GM23248 (cell line): ENCODE results near the gene UVRAG. TPM values are rescaled to one million over a fixed set of nuclear protein-coding genes. Genes with fewer than 3 reads are reported as not detected.

Experiments used
- DNase-seq: peaks from one replicate; pipeline ENCODE4 v3.0.0-alpha.2; 2015
- H2AFZ ChIP-seq: fragments of 200-600 bp; sonication (generic); 2 replicates; pipeline ENCODE4 v1.6.1; 2016; ENCODE audit warnings: antibody characterized with exemption
- H3F3A ChIP-seq: fragments of 200-600 bp; sonication (generic); 2 replicates; pipeline ENCODE4 v1.6.1; 2016; ENCODE audit warnings: mild to moderate bottlenecking, antibody characterized with exemption, mixed run types; ENCODE audit not compliant: insufficient read depth
- H3K27ac ChIP-seq: fragments of 200-600 bp; sonication (generic); 2 replicates; pipeline ENCODE4 v1.5.1; 2016; ENCODE audit warnings: mild to moderate bottlenecking
- H3K27me3 ChIP-seq: fragments of 200-600 bp; sonication (generic); replicated peaks from 2 replicates; pipeline ENCODE4 v1.6.1; 2016; ENCODE audit warnings: mild to moderate bottlenecking; ENCODE audit not compliant: insufficient read depth
- H3K36me3 ChIP-seq: fragments of 200-600 bp; sonication (generic); 2 replicates; pipeline ENCODE4 v1.6.1; 2016; ENCODE audit warnings: low read depth, mild to moderate bottlenecking
- H3K4me1 ChIP-seq: fragments of 200-600 bp; sonication (generic); 2 replicates; pipeline ENCODE4 v1.6.1; 2016; ENCODE audit warnings: mild to moderate bottlenecking; ENCODE audit not compliant: insufficient read depth
- H3K4me2 ChIP-seq: fragments of 200-600 bp; sonication (generic); one replicate; pipeline ENCODE4 v1.6.1; 2016; ENCODE audit warnings: mild to moderate bottlenecking; ENCODE audit not compliant: unreplicated experiment
- H3K4me3 ChIP-seq: fragments of 200-600 bp; sonication (generic); 2 replicates; pipeline ENCODE4 v1.5.1; 2016; ENCODE audit warnings: mild to moderate bottlenecking
- H3K79me2 ChIP-seq: fragments of 200-600 bp; sonication (generic); 2 replicates; pipeline ENCODE4 v1.6.1; 2016; ENCODE audit warnings: mild to moderate bottlenecking; ENCODE audit not compliant: insufficient read depth
- H3K9ac ChIP-seq: fragments of 200-600 bp; sonication (generic); 2 replicates; pipeline ENCODE4 v1.6.1; 2016; ENCODE audit warnings: mild to moderate bottlenecking
- H3K9me2 ChIP-seq: fragments of 200-600 bp; sonication (generic); 2 replicates; pipeline ENCODE4 v1.6.1; 2016; ENCODE audit warnings: mixed run types, mild to moderate bottlenecking, moderate library complexity; ENCODE audit not compliant: insufficient read depth
- H3K9me3 ChIP-seq: fragments of 200-600 bp; sonication (generic); one replicate; pipeline ENCODE4 v1.6.1; 2017; ENCODE audit warnings: low read depth
- H4K20me1 ChIP-seq: fragments of 200-600 bp; sonication (generic); 2 replicates; pipeline ENCODE4 v1.6.0; 2016; ENCODE audit not compliant: insufficient read depth
- EZH2 ChIP-seq: fragments of 200-600 bp; sonication (generic); IDR thresholded peaks from 2 replicates; pipeline ENCODE4 v1.6.1; 2018; ENCODE audit warnings: antibody characterized with exemption, mild to moderate bottlenecking; ENCODE audit not compliant: insufficient read depth, poor library complexity, severe bottlenecking
- EZH2phosphoT487 ChIP-seq: fragments of 200-600 bp; sonication (generic); IDR thresholded peaks from 2 replicates; pipeline ENCODE4 v1.6.1; 2018; ENCODE audit warnings: antibody characterized with exemption, moderate library complexity, mild to moderate bottlenecking, low read depth; ENCODE audit not compliant: insufficient read depth
- WGBS, 2 experiments: methylation state at CpG; one replicate each; pipeline ENCODE4 v1.1.6; 2015 to 2017; ENCODE audit warnings: low lambda C conversion rate in 2 of 2, low coverage in 1 of 2; ENCODE audit errors: missing lambda C conversion rate in 2 of 2; 5-methylcytosine and 5-hydroxymethylcytosine counted together
- in situ Hi-C: fragments of 300-500 bp; cut with MboI; formaldehyde crosslinking; loops from 2 replicates; pipeline ENCODE4 v1.15.0; 2020
- polyA plus RNA-seq: library from polyadenylated mRNA; unstranded; fragments of >200 nt; fragmentation: Nextera tagmentation; extraction: Ambion mirVana; gene quantifications from 2 replicates; pipeline ENCODE4 v1.2.1, GENCODE V29; 2016
- total RNA-seq: library from RNA; depleted of rRNA; stranded (reverse); fragments of >200 nt; shearing (Covaris generic); gene quantifications from 2 replicates; pipeline ENCODE4 v1.2.3, GENCODE V29; 2014

The UVRAG gene
- total and polyA plus RNA-seq, 2 experiments from 2014 or later = 9.9 to 11.0 TPM

- peaks cover 92% of the 10 kb centered on the region for H3K79me2 ChIP-seq
- H3K4me2 ChIP-seq = peak overlapping the region; percentile 71
- no peaks in the 10 kb centered on the region for H4K20me1 ChIP-seq
- no peaks in the 10 kb centered on the region; the same call in 1 of the 2 replicates for H3F3A ChIP-seq
- no peak overlapping the region for H2AFZ ChIP-seq
- no peaks in the 10 kb centered on the region for H3K36me3 ChIP-seq
- no peaks in the 10 kb centered on the region for H3K9me2 ChIP-seq
- H3K27ac ChIP-seq = no peak overlapping the region
- DNase-seq = no peak
- no peak for TF ChIP-seq EZH2
- TF ChIP-seq EZH2phosphoT487 = no peak
- H3K27me3 ChIP-seq = no peaks in the 10 kb centered on the region
- H3K9ac ChIP-seq = no peak overlapping the region
- no peaks in the 10 kb centered on the region for H3K9me3 ChIP-seq
- in situ Hi-C loops = no loop called here
- H3K4me3 ChIP-seq = no peak overlapping the region
- WGBS, 2 experiments = 97 to 99% methylated on average over 5 of the region's 5 CpGs
- H3K4me1 ChIP-seq = peaks cover 23% of the 10 kb centered on the region
Observed at GRCh38 chr11:75827562-75827961, 12.6 kb downstream of the UVRAG start.

- H3K36me3 ChIP-seq = no peaks in the 10 kb centered on the region
- no peak overlapping the region for H3K9ac ChIP-seq
- peaks cover 11% of the 10 kb centered on the region for H3K4me1 ChIP-seq
- peaks cover 77% of the 10 kb centered on the region for H3K79me2 ChIP-seq
- 96 to 98% methylated on average over 6 of the region's 6 CpGs for whole genome bisulfite sequencing, 2 experiments
- H2AFZ ChIP-seq = no peak overlapping the region
- in situ Hi-C loops = no loop called here
- H3K4me3 ChIP-seq = no peak overlapping the region
- H4K20me1 ChIP-seq = no peaks in the 10 kb centered on the region; the same call in 1 of the 2 replicates
- no peak overlapping the region for H3K4me2 ChIP-seq
- H3K9me3 ChIP-seq = no peaks in the 10 kb centered on the region
- TF ChIP-seq EZH2phosphoT487 (no peak), EZH2 (no peak)
- H3K27ac ChIP-seq = no peak overlapping the region
- H3F3A ChIP-seq = no peaks in the 10 kb centered on the region
- H3K27me3 ChIP-seq = no peaks in the 10 kb centered on the region
- H3K9me2 ChIP-seq = no peaks in the 10 kb centered on the region
- no peak for DNase-seq
Observed at GRCh38 chr11:75831915-75832502, 17.0 kb downstream of the UVRAG start.

GRCh38 chr11:75834728-75835127 lies 19.7 kb downstream of the UVRAG start:
- no peak overlapping the region for H3K27ac ChIP-seq
- peaks cover 74% of the 10 kb centered on the region for H3K79me2 ChIP-seq
- H3K27me3 ChIP-seq = no peaks in the 10 kb centered on the region
- no peak overlapping the region for H2AFZ ChIP-seq
- no peaks in the 10 kb centered on the region for H3K9me2 ChIP-seq
- H3K4me3 ChIP-seq = no peak overlapping the region
- in situ Hi-C loops = no loop called here
- no peak overlapping the region for H3K4me2 ChIP-seq
- H3K36me3 ChIP-seq = no peaks in the 10 kb centered on the region
- H3K4me1 ChIP-seq = peaks cover 2% of the 10 kb centered on the region
- H3K9ac ChIP-seq = no peak overlapping the region
- TF ChIP-seq EZH2 = no peak
- TF ChIP-seq EZH2phosphoT487 = no peak
- 94 to 99% methylated on average over 3 of the region's 3 CpGs for WGBS, 2 experiments
- no peaks in the 10 kb centered on the region for H3F3A ChIP-seq
- no peaks in the 10 kb centered on the region for H3K9me3 ChIP-seq
- no peak for DNase-seq
- H4K20me1 ChIP-seq = no peaks in the 10 kb centered on the region; the same call in 1 of the 2 replicates

GRCh38 chr11:75836417-75836816 lies 21.4 kb downstream of the UVRAG start:
- H3K9me2 ChIP-seq = no peaks in the 10 kb centered on the region
- H3K27ac ChIP-seq = no peak overlapping the region
- no peaks in the 10 kb centered on the region for H3K9me3 ChIP-seq
- H3K9ac ChIP-seq = no peak overlapping the region
- no peak overlapping the region for H2AFZ ChIP-seq
- in situ Hi-C loops = no loop called here
- H3K4me2 ChIP-seq = no peak overlapping the region
- no peaks in the 10 kb centered on the region for H3K27me3 ChIP-seq
- H3K4me1 ChIP-seq = peaks cover 16% of the 10 kb centered on the region
- H4K20me1 ChIP-seq = no peaks in the 10 kb centered on the region; the same call in 1 of the 2 replicates
- WGBS, 2 experiments = 91 to 93% methylated on average over 3 of the region's 3 CpGs
- H3K36me3 ChIP-seq = no peaks in the 10 kb centered on the region
- TF ChIP-seq EZH2phosphoT487 (no peak), EZH2 (no peak)
- no peak for DNase-seq
- no peak overlapping the region for H3K4me3 ChIP-seq
- no peaks in the 10 kb centered on the region for H3F3A ChIP-seq
- peaks cover 73% of the 10 kb centered on the region for H3K79me2 ChIP-seq

- Histone ChIP-seq H3K9me2 (no peaks in the 10 kb centered on the region), H3K9ac (no peak overlapping the region), H3K36me3 (no peaks in the 10 kb centered on the region), H3K79me2 (peaks cover 66% of the 10 kb centered on the region), H3K4me3 (no peak overlapping the region), H3K27me3 (no peaks in the 10 kb centered on the region), H3K4me1 (peaks cover 16% of the 10 kb centered on the region), H4K20me1 (no peaks in the 10 kb centered on the region), H3K4me2 (no peak overlapping the region), H2AFZ (no peak overlapping the region), H3K9me3 (no peaks in the 10 kb centered on the region), H3K27ac (no peak overlapping the region), H3F3A (no peaks in the 10 kb centered on the region)
- in situ Hi-C loops = no loop called here
- peak; percentile 44 for DNase-seq
- TF ChIP-seq EZH2phosphoT487 = no peak
Observed at GRCh38 chr11:75839851-75840250, 24.8 kb downstream of the UVRAG start.
